Measurements from ENCODE around the gene ADAP1.

The ADAP1 gene

DNA sequence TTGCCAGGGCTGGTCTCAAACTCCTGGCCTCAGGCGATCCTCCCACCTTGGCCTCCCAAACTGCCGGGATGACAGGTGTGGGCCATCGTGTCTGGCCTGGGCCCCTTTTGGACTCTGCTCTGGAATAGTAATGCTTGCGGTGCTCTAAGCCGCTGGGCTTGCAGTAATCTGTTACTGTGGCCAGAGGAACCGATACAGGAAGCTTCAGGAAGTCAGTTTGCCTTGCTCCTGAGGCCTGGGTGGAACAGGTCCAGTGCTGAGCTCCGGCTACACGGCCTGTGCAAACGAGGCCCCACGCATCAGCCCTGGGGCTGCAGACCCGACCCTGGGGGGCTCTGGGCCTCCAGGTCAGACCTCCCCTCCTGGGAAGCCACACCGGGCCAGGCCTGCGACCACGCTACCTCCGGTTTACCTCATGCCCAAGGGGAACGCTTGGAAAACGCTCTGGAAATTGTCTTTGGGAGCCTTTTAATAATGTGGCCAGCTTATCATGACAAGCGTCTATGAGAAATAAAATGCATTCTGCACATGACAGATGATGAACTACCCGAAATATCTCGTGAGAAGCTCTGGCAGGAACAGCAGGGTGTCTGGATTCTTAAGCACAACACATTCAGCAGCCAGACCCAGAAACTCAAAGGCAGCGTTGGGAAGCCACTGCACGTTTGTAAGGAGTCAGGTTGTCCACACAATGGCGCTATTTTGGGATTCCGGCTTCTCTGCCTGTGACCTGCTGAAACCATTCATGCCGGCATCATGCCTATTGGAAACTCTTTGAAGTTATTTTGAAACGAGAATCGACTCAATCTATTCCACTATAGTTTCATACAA lies 10.1 kb upstream of the ADAP1 start:
- TF ChIP-seq, protein P1, sequence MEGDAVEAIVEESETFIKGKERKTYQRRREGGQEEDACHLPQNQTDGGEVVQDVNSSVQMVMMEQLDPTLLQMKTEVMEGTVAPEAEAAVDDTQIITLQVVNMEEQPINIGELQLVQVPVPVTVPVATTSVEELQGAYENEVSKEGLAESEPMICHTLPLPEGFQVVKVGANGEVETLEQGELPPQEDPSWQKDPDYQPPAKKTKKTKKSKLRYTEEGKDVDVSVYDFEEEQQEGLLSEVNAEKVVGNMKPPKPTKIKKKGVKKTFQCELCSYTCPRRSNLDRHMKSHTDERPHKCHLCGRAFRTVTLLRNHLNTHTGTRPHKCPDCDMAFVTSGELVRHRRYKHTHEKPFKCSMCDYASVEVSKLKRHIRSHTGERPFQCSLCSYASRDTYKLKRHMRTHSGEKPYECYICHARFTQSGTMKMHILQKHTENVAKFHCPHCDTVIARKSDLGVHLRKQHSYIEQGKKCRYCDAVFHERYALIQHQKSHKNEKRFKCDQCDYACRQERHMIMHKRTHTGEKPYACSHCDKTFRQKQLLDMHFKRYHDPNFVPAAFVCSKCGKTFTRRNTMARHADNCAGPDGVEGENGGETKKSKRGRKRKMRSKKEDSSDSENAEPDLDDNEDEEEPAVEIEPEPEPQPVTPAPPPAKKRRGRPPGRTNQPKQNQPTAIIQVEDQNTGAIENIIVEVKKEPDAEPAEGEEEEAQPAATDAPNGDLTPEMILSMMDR (IDR thresholded peaks at IDR 0.05), result peak; percentile 9; the same call in 1 of the 2 replicates

- TF ChIP-seq, protein P1 (IDR thresholded peaks at IDR 0.05), result no peak
These were observed 9.0 kb upstream of the ADAP1 start for GRCh38 chr7:963236-964078.

GRCh38 chr7:962401-963081 lies 8.1 kb upstream of the ADAP1 start:
- TF ChIP-seq, protein P1 (IDR thresholded peaks at IDR 0.05), result no peak

GRCh38 chr7:961546-962400 lies 7.3 kb upstream of the ADAP1 start:
- TF ChIP-seq, protein P1 (IDR thresholded peaks at IDR 0.05), result no peak

- TF ChIP-seq, protein P1 (IDR thresholded peaks at IDR 0.05), result no peak
These were observed 5.9 kb upstream of the ADAP1 start for GRCh38 chr7:960269-960871.

DNA sequence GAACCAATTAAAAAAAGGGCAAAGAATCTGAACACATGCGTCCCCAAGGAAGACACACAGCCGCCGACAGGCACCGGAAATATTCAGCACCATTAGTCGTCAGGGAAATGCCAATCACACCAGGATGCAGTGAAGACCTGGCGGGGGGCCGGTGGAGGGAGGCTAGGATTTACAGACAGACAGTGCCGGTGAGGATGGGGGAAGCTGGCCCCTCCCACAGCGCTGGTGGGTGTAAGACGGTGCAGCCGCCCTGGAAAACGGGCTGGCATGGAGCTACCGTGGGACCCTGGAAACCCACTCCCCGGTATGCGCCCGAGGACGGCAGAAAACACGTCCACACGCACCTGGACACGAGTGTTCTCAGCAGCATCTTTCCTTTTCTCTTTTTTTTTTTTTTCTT lies 4.8 kb upstream of the ADAP1 start:
- TF ChIP-seq, protein P1 (IDR thresholded peaks at IDR 0.05), result no peak

Measured in LNCAP (cell line).